ENCODE results near the gene AGR2. TPM values are rescaled to one million over a fixed set of nuclear protein-coding genes. Genes with fewer than 3 reads are reported as not detected.

The AGR2 gene
- total RNA-seq, 1 donor from 2014 or later, result 25.8 TPM

DNA sequence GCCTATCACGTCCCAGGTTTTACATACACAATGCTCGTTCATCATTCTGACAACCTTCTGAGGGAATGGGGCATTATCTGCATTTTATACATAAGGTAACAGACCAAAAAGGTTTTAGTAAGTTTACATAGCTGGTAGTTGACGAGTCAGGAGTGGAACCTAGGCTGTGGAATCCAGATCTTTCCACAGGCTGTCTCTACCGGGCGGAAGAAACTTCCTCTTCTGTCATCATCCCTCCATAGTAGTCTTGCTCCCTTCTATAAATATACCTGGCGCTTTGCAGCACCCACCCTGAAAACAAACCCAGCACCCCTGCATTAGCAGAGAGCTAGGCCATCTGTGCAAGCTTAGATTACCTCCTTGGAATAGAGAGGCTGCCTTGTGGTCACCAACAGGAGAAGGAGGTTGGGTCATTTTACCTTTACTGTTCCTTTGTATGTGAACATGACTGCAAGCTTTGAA is 49.9 kb downstream of the AGR2 start:
- H3K27me3 Mint-ChIP-seq, result no peaks in the 10 kb centered on the region
- no peak for TF ChIP-seq CTCF (IDR thresholded peaks at IDR 0.05; ENCODE audit: unreplicated experiment)
- peak overlapping the region; percentile 95 for H3K27ac Mint-ChIP-seq

DNA sequence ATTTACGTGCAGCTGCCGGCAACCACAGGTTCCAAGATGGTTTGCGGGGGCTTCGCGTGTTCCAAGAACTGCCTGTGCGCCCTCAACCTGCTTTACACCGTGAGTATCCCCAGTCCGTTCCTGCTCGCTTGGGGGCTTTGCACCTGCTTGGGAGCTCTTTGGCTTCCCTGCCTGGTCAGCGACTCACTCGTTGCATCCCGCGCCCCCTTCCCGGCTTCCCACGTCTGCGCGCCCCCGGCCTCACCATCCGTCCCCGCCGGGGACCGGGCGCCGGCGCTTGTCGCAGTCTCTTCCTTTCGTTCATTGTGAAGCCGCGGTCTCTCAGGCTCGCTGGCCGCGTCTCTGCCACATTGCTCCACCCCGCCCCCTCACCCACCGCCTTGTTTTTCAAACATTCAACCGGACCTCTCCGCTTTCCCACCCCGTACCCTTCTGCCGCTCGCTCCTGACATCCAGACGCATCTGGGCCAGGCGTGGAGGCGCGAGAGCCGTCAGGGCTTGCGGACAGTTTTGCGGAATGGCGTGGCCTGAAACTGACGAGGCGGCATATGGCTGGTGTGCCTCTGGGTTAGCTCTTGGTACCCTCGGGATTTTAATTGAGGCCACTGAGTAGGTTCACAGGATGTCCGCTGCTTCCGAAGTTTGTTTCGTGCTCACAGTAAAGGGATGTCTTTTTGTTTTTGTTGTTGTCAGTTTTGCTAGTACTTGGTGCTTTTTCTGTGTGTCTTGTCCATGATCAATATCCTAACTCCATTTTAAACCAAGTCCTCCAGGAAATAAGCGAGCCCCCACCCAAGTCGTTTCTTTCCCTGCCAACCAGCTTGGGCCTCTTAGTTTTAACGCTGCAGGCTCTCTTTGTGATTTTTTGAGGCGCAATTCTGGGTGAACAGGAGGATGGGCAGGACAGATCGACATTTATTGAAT is 50.6 kb downstream of the AGR2 start:
- H3K27ac Mint-ChIP-seq, result peak overlapping the region; percentile 95
- H3K36me3 Mint-ChIP-seq (ENCODE audit: insufficient read depth), result peaks cover 4% of the 10 kb centered on the region
- no peaks in the 10 kb centered on the region for H3K9me3 Mint-ChIP-seq (ENCODE audit: low read depth)
- TF ChIP-seq CTCF (IDR thresholded peaks at IDR 0.05; ENCODE audit: unreplicated experiment), result no peak
- no peaks in the 10 kb centered on the region for H3K27me3 Mint-ChIP-seq
- peaks cover 26% of the 10 kb centered on the region for H3K4me1 Mint-ChIP-seq (ENCODE audit: low read depth)
- H3K4me3 Mint-ChIP-seq (ENCODE audit: low read depth), result peak overlapping the region; percentile 88
- peak; percentile 52 for DNase-seq (ENCODE audit: low spot score, unreplicated experiment)

More for the DNA sequence above, 49.9 kb downstream of the AGR2 start:
- no peak for DNase-seq (ENCODE audit: low spot score, unreplicated experiment)
- H3K4me3 Mint-ChIP-seq (ENCODE audit: low read depth), result peak overlapping the region; percentile 88
- H3K36me3 Mint-ChIP-seq (ENCODE audit: insufficient read depth), result peaks cover 6% of the 10 kb centered on the region
- no peaks in the 10 kb centered on the region for H3K9me3 Mint-ChIP-seq (ENCODE audit: low read depth)
- peaks cover 26% of the 10 kb centered on the region for H3K4me1 Mint-ChIP-seq (ENCODE audit: low read depth)

GRCh38 chr7:16753102-16753931 is 51.5 kb downstream of the AGR2 start, which contains the start of gene TSPAN13:
TSS of gene TSPAN13 (plus strand) at chr7:16753755. CDS start at chr7:16753968, 213 bp downstream.
- no peaks in the 10 kb centered on the region for H3K27me3 Mint-ChIP-seq
- peak; percentile 92 for DNase-seq (ENCODE audit: low spot score, unreplicated experiment)
- peaks cover 2% of the 10 kb centered on the region for H3K36me3 Mint-ChIP-seq (ENCODE audit: insufficient read depth)
- peak within 1 kb of the TSS; percentile 95 for H3K27ac Mint-ChIP-seq
- H3K4me3 Mint-ChIP-seq (ENCODE audit: low read depth), result peak within 1 kb of the TSS; percentile 88
- no peak for TF ChIP-seq CTCF (IDR thresholded peaks at IDR 0.05; ENCODE audit: unreplicated experiment)
- peaks cover 26% of the 10 kb centered on the region for H3K4me1 Mint-ChIP-seq (ENCODE audit: low read depth)
- no peaks in the 10 kb centered on the region for H3K9me3 Mint-ChIP-seq (ENCODE audit: low read depth)

GRCh38 chr7:16747102-16747501 is 57.7 kb downstream of the AGR2 start:
- no peak overlapping the region for H3K27ac Mint-ChIP-seq
- DNase-seq (ENCODE audit: low spot score, unreplicated experiment), result no peak
- H3K4me3 Mint-ChIP-seq (ENCODE audit: low read depth), result no peak overlapping the region
- H3K9me3 Mint-ChIP-seq (ENCODE audit: low read depth), result no peaks in the 10 kb centered on the region
- peaks cover 1% of the 10 kb centered on the region for H3K4me1 Mint-ChIP-seq (ENCODE audit: low read depth)
- H3K36me3 Mint-ChIP-seq (ENCODE audit: insufficient read depth), result no peaks in the 10 kb centered on the region
- no peak for TF ChIP-seq CTCF (IDR thresholded peaks at IDR 0.05; ENCODE audit: unreplicated experiment)
- no peaks in the 10 kb centered on the region for H3K27me3 Mint-ChIP-seq

DNA sequence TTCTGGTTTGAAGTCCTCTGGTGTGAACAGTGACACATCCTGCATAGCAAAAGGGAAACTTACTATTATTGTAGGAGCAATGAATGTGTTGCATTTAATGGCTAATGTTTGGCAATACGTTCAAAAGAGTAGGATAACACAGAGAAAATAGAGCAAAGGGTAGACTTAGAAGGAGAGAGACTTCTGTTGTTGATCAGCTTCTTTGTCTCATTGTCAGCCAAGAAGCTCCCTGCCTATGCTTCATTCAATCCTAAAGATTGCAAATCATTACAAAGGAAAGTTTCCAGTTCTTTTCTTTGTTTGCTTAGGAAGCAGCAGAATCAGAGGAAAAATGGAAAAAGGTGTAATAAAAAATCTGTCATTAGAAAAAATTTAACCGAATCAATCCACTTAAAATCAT is 59.2 kb downstream of the AGR2 start:
- no peak for TF ChIP-seq CTCF (IDR thresholded peaks at IDR 0.05; ENCODE audit: unreplicated experiment)
- Mint-ChIP-seq H3K4me1 (ENCODE audit: low read depth) (peaks cover 2% of the 10 kb centered on the region), H3K4me3 (ENCODE audit: low read depth) (no peak overlapping the region), H3K9me3 (ENCODE audit: low read depth) (no peaks in the 10 kb centered on the region), H3K27ac (no peak overlapping the region), H3K36me3 (ENCODE audit: insufficient read depth) (no peaks in the 10 kb centered on the region), H3K27me3 (no peaks in the 10 kb centered on the region)
- no peak for DNase-seq (ENCODE audit: low spot score, unreplicated experiment)

All from progenitor cell of endocrine pancreas (in vitro differentiated cells).